Measurements from ENCODE around the gene NUP43.

NUP43 gene

GRCh38 chr6:149771185-149771584 is 24.9 kb upstream of the NUP43 start:
- TF ChIP-seq CTCF (IDR thresholded peaks at IDR 0.05) (no peak), ZFX (IDR thresholded peaks at IDR 0.05; ENCODE audit: borderline replicate concordance) (no peak)
- H3K27ac ChIP-seq = no peak overlapping the region

GRCh38 chr6:149769676-149770075 is 23.3 kb upstream of the NUP43 start:
- TF ChIP-seq ZFX (IDR thresholded peaks at IDR 0.05; ENCODE audit: borderline replicate concordance) (no peak), CTCF (IDR thresholded peaks at IDR 0.05) (no peak)
- no peak overlapping the region for H3K27ac ChIP-seq

GRCh38 chr6:149766156-149766769 is 19.9 kb upstream of the NUP43 start:
- TF ChIP-seq CTCF (IDR thresholded peaks at IDR 0.05) = no peak
- TF ChIP-seq ZFX (IDR thresholded peaks at IDR 0.05; ENCODE audit: borderline replicate concordance) = no peak
- H3K27ac ChIP-seq = no peak overlapping the region

GRCh38 chr6:149763866-149764265 is 17.5 kb upstream of the NUP43 start:
- no peak for TF ChIP-seq ZFX (IDR thresholded peaks at IDR 0.05; ENCODE audit: borderline replicate concordance)
- TF ChIP-seq CTCF (IDR thresholded peaks at IDR 0.05) = no peak
- H3K27ac ChIP-seq = no peak overlapping the region

GRCh38 chr6:149761438-149761837 is 15.1 kb upstream of the NUP43 start:
- H3K27ac ChIP-seq = no peak overlapping the region
- TF ChIP-seq ZFX (IDR thresholded peaks at IDR 0.05; ENCODE audit: borderline replicate concordance) (no peak), CTCF (IDR thresholded peaks at IDR 0.05) (no peak)

GRCh38 chr6:149756261-149756636 is 9.9 kb upstream of the NUP43 start:
- TF ChIP-seq ZFX (IDR thresholded peaks at IDR 0.05; ENCODE audit: borderline replicate concordance) (no peak), CTCF (IDR thresholded peaks at IDR 0.05) (no peak)
- H3K27ac ChIP-seq = no peak overlapping the region

GRCh38 chr6:149755300-149756260 is 9.3 kb upstream of the NUP43 start:
- TF ChIP-seq ZFX (IDR thresholded peaks at IDR 0.05; ENCODE audit: borderline replicate concordance) = no peak
- no peak for TF ChIP-seq CTCF (IDR thresholded peaks at IDR 0.05)
- H3K27ac ChIP-seq = no peak overlapping the region

Data from 22Rv1 (cell line).